DMS53 (cell line): ENCODE data around the gene ADAM12.
A peak's percentile ranks its signal among the peaks of the same experiment; 100 is the strongest.

Source experiments
- DNase-seq: peaks from one replicate; lab custom pipeline; 2025; lab: John Stamatoyannopoulos, UW

Gene ADAM12

GRCh38 chr10:126387931-126388911 is at the start of gene ADAM12:
TSS of gene ADAM12 (minus strand) at chr10:126388477. CDS start at chr10:126388145, 332 bp downstream.
- peak; percentile 62 for DNase-seq

GRCh38 chr10:126437635-126438406 is 49.5 kb upstream of the ADAM12 start:
- DNase-seq, result peak; percentile 30

- peak; percentile 16 for DNase-seq
Observed at GRCh38 chr10:126434235-126434634, 46.0 kb upstream of the ADAM12 start.

GRCh38 chr10:126433351-126433750 is 45.1 kb upstream of the ADAM12 start:
- DNase-seq, result peak; percentile 20

- no peak for DNase-seq
Observed at GRCh38 chr10:126432507-126432906, 44.2 kb upstream of the ADAM12 start.

- no peak for DNase-seq
Observed at GRCh38 chr10:126431816-126432215, 43.5 kb upstream of the ADAM12 start.

- DNase-seq, result no peak
Observed at GRCh38 chr10:126430512-126430911, 42.2 kb upstream of the ADAM12 start.

GRCh38 chr10:126429275-126429674 is 41.0 kb upstream of the ADAM12 start:
- DNase-seq, result no peak

GRCh38 chr10:126425489-126426065 is 37.3 kb upstream of the ADAM12 start:
- no peak for DNase-seq

GRCh38 chr10:126425032-126425431 is 36.8 kb upstream of the ADAM12 start:
- DNase-seq, result no peak

GRCh38 chr10:126423732-126424491 is 35.6 kb upstream of the ADAM12 start:
- DNase-seq, result peak; percentile 31

GRCh38 chr10:126422567-126422966 is 34.3 kb upstream of the ADAM12 start:
- peak; percentile 19 for DNase-seq

GRCh38 chr10:126421756-126422256 is 33.5 kb upstream of the ADAM12 start:
- peak; percentile 8 for DNase-seq

- DNase-seq, result peak; percentile 18
Observed at GRCh38 chr10:126420567-126421300, 32.5 kb upstream of the ADAM12 start.

- no peak for DNase-seq
Observed at GRCh38 chr10:126417220-126417825, 29.0 kb upstream of the ADAM12 start.

- no peak for DNase-seq
Observed at GRCh38 chr10:126409821-126410220, 21.5 kb upstream of the ADAM12 start.

GRCh38 chr10:126408953-126409641 is 20.8 kb upstream of the ADAM12 start:
- no peak for DNase-seq

- DNase-seq, result no peak
Observed at GRCh38 chr10:126407831-126408230, 19.6 kb upstream of the ADAM12 start.

- no peak for DNase-seq
Observed at GRCh38 chr10:126405239-126405775, 17.0 kb upstream of the ADAM12 start.
